ENCODE data around the gene KLRC3. TPM values are rescaled to one million over a fixed set of nuclear protein-coding genes. Genes with fewer than 3 reads are reported as not detected.
"Not testable (repeated sequence)": the region's sequence is repeated elsewhere in the genome, so short reads cannot be mapped to it uniquely, and the experiment has no call there.

Gene KLRC3
- total RNA-seq, 6 donors from 2014 or later = 1.1 TPM; not detected in 5

GRCh38 chr12:10386857-10387256, 33.5 kb downstream of the KLRC3 start:
- TF ChIP-seq CTCF (IDR thresholded peaks at IDR 0.05) (no peak), POLR2A (IDR thresholded peaks at IDR 0.05) (no peak), POLR2AphosphoS5 (IDR thresholded peaks at IDR 0.05) (no peak), EP300 (IDR thresholded peaks at IDR 0.05) (no peak)
- DNase-seq = no peak
- Histone ChIP-seq H3K27me3 (no peaks in the 10 kb centered on the region), H3K9me3 (no peaks in the 10 kb centered on the region), H3K36me3 (no peaks in the 10 kb centered on the region), H3K27ac (no peak overlapping the region), H3K4me1 (peaks cover 0 to 5% (median 1%) of the 10 kb centered on the region in 4 donors), H3K4me3 (no peak overlapping the region)
- WGBS, 2 donors = 55% methylated on average over 1 of the region's 1 CpG
- ATAC-seq (ENCODE audit: low FRiP score in 2 of 2) = no peak

- ATAC-seq (ENCODE audit: low FRiP score in 2 of 2) (no peak), DNase-seq (no peak)
- WGBS, 2 donors = 52 to 66% methylated on average over 2 of the region's 2 CpGs
- TF ChIP-seq EP300 (IDR thresholded peaks at IDR 0.05) = no peak
- TF ChIP-seq POLR2AphosphoS5 (IDR thresholded peaks at IDR 0.05) = no peak
- no peak for TF ChIP-seq CTCF (IDR thresholded peaks at IDR 0.05)
- no peaks in the 10 kb centered on the region for H3K36me3 ChIP-seq
- no peaks in the 10 kb centered on the region for H3K27me3 ChIP-seq
- no peaks in the 10 kb centered on the region for H3K9me3 ChIP-seq
- no peak overlapping the region for H3K27ac ChIP-seq
- no peaks in the 10 kb centered on the region for H3K4me1 ChIP-seq
- H3K4me3 ChIP-seq = no peak overlapping the region
Measured at GRCh38 chr12:10385166-10385613, 35.2 kb downstream of the KLRC3 start.

GRCh38 chr12:10384191-10384590, 36.2 kb downstream of the KLRC3 start:
- H3K4me1 ChIP-seq = no peaks in the 10 kb centered on the region
- H3K4me3 ChIP-seq = no peak overlapping the region
- H3K27me3 ChIP-seq = no peaks in the 10 kb centered on the region
- WGBS, 2 donors = 78 to 91% methylated on average over 3 of the region's 3 CpGs
- no peak for DNase-seq
- no peaks in the 10 kb centered on the region for H3K36me3 ChIP-seq
- TF ChIP-seq POLR2A (IDR thresholded peaks at IDR 0.05) (no peak), POLR2AphosphoS5 (IDR thresholded peaks at IDR 0.05) (no peak), CTCF (IDR thresholded peaks at IDR 0.05) (no peak), EP300 (IDR thresholded peaks at IDR 0.05) (no peak)
- H3K27ac ChIP-seq = no peak overlapping the region
- H3K9me3 ChIP-seq = no peaks in the 10 kb centered on the region
- ATAC-seq (ENCODE audit: low FRiP score in 2 of 2) = no peak

GRCh38 chr12:10381928-10382628, 38.3 kb downstream of the KLRC3 start:
- no peaks in the 10 kb centered on the region for H3K27me3 ChIP-seq
- no peaks in the 10 kb centered on the region for H3K36me3 ChIP-seq
- no peaks in the 10 kb centered on the region for H3K4me1 ChIP-seq
- ATAC-seq (ENCODE audit: low FRiP score in 2 of 2) (no peak), DNase-seq (no peak)
- TF ChIP-seq POLR2A (IDR thresholded peaks at IDR 0.05) = no peak
- TF ChIP-seq POLR2AphosphoS5 (IDR thresholded peaks at IDR 0.05) = no peak
- no peak for TF ChIP-seq EP300 (IDR thresholded peaks at IDR 0.05)
- no peak for TF ChIP-seq CTCF (IDR thresholded peaks at IDR 0.05)
- H3K27ac ChIP-seq = no peak overlapping the region
- H3K4me3 ChIP-seq = no peak overlapping the region
- 81 to 87% methylated on average over 4 of the region's 4 CpGs for WGBS, 2 donors
- H3K9me3 ChIP-seq = no peaks in the 10 kb centered on the region

- not testable (repeated sequence) for H3K4me3 ChIP-seq; ATAC-seq (ENCODE audit: low FRiP score in 2 of 2); H3K36me3 ChIP-seq; H3K9me3 ChIP-seq; H3K27me3 ChIP-seq; H3K27ac ChIP-seq; DNase-seq
- peaks cover 0 to 10% (median under 1%) of the 10 kb centered on the region in 4 donors for H3K4me1 ChIP-seq
- WGBS, 2 donors = 95 to 100% methylated on average over 2 of the region's 2 CpGs
Measured at GRCh38 chr12:10378737-10379136, 41.7 kb downstream of the KLRC3 start.
